AG04450 (cell line): Measurements from ENCODE around the gene LAS1L. TPM values are rescaled to one million over a fixed set of nuclear protein-coding genes. Genes with fewer than 3 reads are reported as not detected.

ENCODE experiments used
- CTCF ChIA-PET: fragments of 300-600, 350-600 bp; formaldehyde crosslinking; extraction: SDS; loops from one replicate; lab custom pipeline; 2022; ENCODE audit warnings: antibody characterized with exemption, inconsistent platforms; lab: Charles Lee
- POLR2A ChIA-PET: fragments of 350-600 bp; formaldehyde crosslinking; extraction: SDS; loops from one replicate; lab custom pipeline; 2021; ENCODE audit warnings: antibody characterized with exemption, inconsistent platforms; lab: Yijun Ruan, JAX
- DNase-seq: peaks from one replicate; pipeline ENCODE4 v3.0.0-alpha.2; 2011; ENCODE audit warnings: low read depth, low spot score
- H3K27ac ChIP-seq: one replicate; pipeline ENCODE4 v1.5.1; 2012; ENCODE audit warnings: low read depth, low read length, control low read depth
- H3K27me3 ChIP-seq: one replicate; pipeline ENCODE4 v1.6.0; 2012; ENCODE audit warnings: low read length; ENCODE audit not compliant: control insufficient read depth, insufficient read depth
- H3K4me3 ChIP-seq: 2 replicates; pipeline ENCODE4 v1.5.1; 2011; ENCODE audit warnings: mild to moderate bottlenecking, low read depth, low read length, control low read depth
- H3K9me3 ChIP-seq: 2 replicates; pipeline ENCODE4 v1.5.1; 2012; ENCODE audit warnings: low read length; ENCODE audit not compliant: control insufficient read depth, insufficient read depth
- polyA minus RNA-seq: library from RNA; depleted of rRNA, polyadenylated mRNA; stranded (reverse); fragments of >200 nt; gene quantifications from 2 replicates; pipeline ENCODE4 v1.2.3, GENCODE V29; 2011; rRNA and poly(A)+ RNA removed
- polyA plus RNA-seq: library from polyadenylated mRNA; depleted of rRNA; stranded (reverse); fragments of >200 nt; gene quantifications from 2 replicates; pipeline ENCODE4 v1.2.3, GENCODE V29; 2011; rRNA removed
- TF ChIP-seq, protein P1 (sequence below): IDR thresholded peaks from 2 replicates; pipeline ENCODE4 v1.5.1; 2011; ENCODE audit warnings: low read depth, low read length, control low read depth, inconsistent platforms

The LAS1L gene
- polyA plus RNA-seq: 17.9 and 19.5 TPM in 2 replicates
- polyA minus RNA-seq: 11.8 and 14.5 TPM in 2 replicates

DNA sequence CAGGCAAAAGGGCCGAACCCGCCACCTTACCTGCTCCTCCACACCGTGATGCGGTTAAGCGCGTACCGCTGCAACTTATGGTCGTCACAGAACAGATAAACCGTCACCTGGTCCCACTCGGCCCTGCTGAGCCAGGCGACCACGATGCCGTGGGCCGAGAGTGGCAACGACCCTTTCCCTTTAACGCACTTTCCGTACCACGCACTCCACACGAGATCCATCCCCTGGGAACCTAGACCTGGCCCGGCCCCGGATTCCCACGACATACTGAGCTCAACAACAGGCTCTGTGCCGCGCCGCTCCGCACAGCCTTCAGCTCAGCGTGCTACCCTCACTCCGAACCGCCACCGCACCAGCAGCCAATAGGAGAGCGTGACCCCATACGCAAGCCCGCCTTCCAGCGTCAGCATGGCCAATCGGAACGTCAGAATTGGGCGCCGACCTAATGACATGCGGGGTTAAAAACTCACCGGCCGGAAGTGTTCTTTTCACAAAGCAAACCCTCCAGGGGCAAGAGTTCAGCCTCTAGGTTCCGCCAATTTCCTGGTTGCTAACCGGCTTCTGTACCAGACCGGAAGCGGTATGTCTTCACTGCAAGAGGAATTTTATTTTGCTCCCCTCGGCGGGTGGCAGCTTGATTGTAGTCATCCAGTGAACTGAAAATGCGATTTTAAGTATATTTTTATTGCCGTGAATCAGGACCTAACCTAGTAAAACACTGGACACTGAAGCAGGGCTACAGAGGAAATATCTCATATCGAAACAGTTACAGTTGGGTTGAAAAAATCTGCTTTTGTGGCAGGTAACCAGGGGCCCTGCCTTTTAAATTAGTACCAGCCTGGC, at the start of gene LAS1L:
Gene LAS1L (minus strand): TSS at position 338 of the 843 bp plus-strand sequence. CDS start 72 bp downstream, at position 266.
- ChIA-PET POLR2A (interaction anchor here (0.6 to 0.7 kb wide), 2 partner anchors 121 to 252 kb away, joined by 3 to 7 read pairs; no protein-coding TSS in a partner anchor), CTCF (interaction anchor here (0.5 kb wide), 1 partner anchor 120 kb away, joined by 3 read pairs; no protein-coding TSS in a partner anchor)
- TF ChIP-seq, protein P1, sequence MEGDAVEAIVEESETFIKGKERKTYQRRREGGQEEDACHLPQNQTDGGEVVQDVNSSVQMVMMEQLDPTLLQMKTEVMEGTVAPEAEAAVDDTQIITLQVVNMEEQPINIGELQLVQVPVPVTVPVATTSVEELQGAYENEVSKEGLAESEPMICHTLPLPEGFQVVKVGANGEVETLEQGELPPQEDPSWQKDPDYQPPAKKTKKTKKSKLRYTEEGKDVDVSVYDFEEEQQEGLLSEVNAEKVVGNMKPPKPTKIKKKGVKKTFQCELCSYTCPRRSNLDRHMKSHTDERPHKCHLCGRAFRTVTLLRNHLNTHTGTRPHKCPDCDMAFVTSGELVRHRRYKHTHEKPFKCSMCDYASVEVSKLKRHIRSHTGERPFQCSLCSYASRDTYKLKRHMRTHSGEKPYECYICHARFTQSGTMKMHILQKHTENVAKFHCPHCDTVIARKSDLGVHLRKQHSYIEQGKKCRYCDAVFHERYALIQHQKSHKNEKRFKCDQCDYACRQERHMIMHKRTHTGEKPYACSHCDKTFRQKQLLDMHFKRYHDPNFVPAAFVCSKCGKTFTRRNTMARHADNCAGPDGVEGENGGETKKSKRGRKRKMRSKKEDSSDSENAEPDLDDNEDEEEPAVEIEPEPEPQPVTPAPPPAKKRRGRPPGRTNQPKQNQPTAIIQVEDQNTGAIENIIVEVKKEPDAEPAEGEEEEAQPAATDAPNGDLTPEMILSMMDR: no peak
- peak within 1 kb of the TSS; percentile 47 for H3K27ac ChIP-seq
- peak within 1 kb of the TSS; percentile 91 for H3K4me3 ChIP-seq
- H3K9me3 ChIP-seq: no peaks in the 10 kb centered on the region
- H3K27me3 ChIP-seq: no peaks in the 10 kb centered on the region
- DNase-seq: peak; percentile 85

DNA sequence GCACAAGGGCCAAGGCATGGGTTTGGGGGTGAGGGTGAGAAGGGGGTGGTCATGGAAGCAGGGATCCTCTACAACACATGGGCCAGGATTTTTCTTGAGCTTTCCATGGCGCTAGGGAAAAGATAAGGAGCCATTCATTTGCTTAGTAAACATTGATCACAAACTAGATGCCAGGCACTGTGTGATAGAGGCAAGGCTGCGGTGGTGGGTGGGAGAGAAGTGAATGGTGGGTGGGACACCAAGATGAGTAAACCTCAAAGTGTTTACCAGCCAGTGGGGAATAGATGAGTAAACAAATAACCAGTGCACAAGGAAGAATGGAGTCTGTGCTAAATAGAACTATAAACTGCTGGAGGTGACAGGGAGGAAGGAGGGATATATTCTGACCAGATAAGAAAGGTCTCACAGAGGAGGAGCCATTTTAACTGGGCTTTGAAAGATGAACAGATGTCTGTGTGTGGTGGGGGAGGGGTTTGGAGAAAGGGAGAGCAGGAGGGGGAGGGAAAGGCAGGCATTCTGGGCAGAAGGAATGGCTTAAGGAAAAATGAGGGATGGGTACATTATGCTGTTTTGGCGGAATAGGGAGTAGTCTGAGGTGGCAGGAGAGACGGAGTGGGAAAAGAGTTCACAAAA, 48.0 kb upstream of the LAS1L start:
- ChIA-PET CTCF (interaction anchor here (0.7 to 4.2 kb wide), 11 partner anchors 9 to 1964 kb away, joined by 3 to 36 read pairs (median 4); no protein-coding TSS in a partner anchor), POLR2A (no interaction called here)
- Histone ChIP-seq H3K9me3 (no peaks in the 10 kb centered on the region), H3K27me3 (no peaks in the 10 kb centered on the region), H3K27ac (no peak overlapping the region), H3K4me3 (no peak overlapping the region)
- no peak for DNase-seq
- TF ChIP-seq, protein P1: no peak

DNA sequence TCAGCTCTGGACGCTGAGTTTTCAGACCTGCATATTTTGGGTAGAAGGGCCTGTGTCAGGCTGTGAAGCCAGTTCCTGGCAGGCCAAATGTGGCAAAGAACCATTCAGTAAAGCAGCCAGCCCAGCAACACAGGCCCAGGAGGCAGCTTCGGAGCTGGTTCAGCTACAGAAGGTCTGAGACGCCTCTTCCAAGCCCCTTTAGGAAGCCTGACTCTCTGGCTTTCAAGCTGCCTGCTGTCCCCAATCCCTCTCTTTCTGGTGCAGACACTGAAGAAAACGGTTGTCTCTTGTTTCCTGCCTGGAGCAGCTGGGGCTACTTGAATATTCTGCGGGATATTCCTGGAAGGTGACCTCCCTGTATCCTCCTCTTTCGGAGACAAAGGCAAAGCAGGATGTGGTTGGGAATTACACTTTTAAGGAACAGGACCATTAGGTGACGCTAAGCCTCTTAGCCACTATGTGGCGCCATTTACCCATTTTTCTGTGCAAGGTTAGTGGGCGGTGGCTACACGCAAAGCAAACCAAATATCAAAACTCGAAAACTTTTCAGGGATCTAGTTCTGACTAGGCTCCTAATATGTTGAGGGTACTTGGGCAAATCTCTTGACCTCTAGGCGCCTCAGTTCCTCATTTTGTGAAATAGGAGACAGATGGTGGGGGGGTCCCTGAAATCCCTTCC, 47.2 kb upstream of the LAS1L start:
- POLR2A ChIA-PET: no interaction called here

DNA sequence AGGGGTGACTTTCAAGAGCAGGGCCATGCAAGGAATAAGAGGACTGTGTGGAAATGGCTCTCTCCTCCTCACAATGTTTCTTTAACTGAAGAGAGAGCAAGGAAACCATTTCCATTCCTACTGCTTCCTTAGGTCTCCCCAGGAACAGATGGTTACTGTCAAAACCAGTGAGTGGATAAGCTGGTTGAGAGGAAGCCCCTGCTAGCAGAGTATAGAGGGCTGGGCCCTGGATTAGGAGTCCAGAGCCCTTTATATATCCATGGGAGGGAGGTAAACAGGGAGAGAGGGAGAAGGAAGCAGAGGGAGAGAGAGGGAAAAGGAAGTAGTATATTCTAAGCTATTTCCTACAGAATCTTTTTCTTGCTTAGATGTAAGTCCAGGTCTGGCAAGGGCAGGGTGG, 43.8 kb upstream of the LAS1L start:
- TF ChIP-seq, protein P1: no peak
- DNase-seq: no peak
- CTCF ChIA-PET: no interaction called here
- Histone ChIP-seq H3K27me3 (no peaks in the 10 kb centered on the region), H3K27ac (no peak overlapping the region), H3K4me3 (no peak overlapping the region), H3K9me3 (no peaks in the 10 kb centered on the region)
- POLR2A ChIA-PET: interaction anchor here (0.6 kb wide), 1 partner anchor 1965 kb away, joined by 3 read pairs; the partner anchor contains the start of gene AR

More for the DNA sequence above, 47.2 kb upstream of the LAS1L start:
- no peaks in the 10 kb centered on the region for H3K27me3 ChIP-seq
- CTCF ChIA-PET: interaction anchor here (0.6 to 4.2 kb wide), 14 partner anchors 9 to 1149 kb away, joined by 3 to 36 read pairs (median 5); no protein-coding TSS in a partner anchor
- H3K4me3 ChIP-seq: no peak overlapping the region
- peak; percentile 16 for DNase-seq
- no peak overlapping the region for H3K27ac ChIP-seq
- TF ChIP-seq, protein P1: peak; percentile 70
- no peaks in the 10 kb centered on the region for H3K9me3 ChIP-seq
